Ishikawa (cell line): ENCODE measurements around the gene HOXB4.

Experiments
- CEBPB ChIP-seq: IDR thresholded peaks from 2 replicates; pipeline ENCODE4 v1.6.1; 2012
- CREB1 ChIP-seq: IDR thresholded peaks from 2 replicates; pipeline ENCODE4 v1.6.1; 2012; ENCODE audit warnings: low read depth
- EP300 ChIP-seq: IDR thresholded peaks from 2 replicates; pipeline ENCODE4 v1.6.1; 2012; ENCODE audit warnings: borderline replicate concordance
- FOXM1 ChIP-seq: IDR thresholded peaks from 2 replicates; pipeline ENCODE4 v1.6.1; 2012; ENCODE audit warnings: low read depth, borderline replicate concordance
- NFIC ChIP-seq: IDR thresholded peaks from 2 replicates; pipeline ENCODE4 v1.6.1; 2012
- RAD21 ChIP-seq: IDR thresholded peaks from 2 replicates; pipeline ENCODE4 v1.6.1; 2012; ENCODE audit warnings: low read depth
- TAF1 ChIP-seq: IDR thresholded peaks from 2 replicates; pipeline ENCODE4 v1.6.1; 2012; ENCODE audit warnings: low read depth, mild to moderate bottlenecking
- TEAD4 ChIP-seq: IDR thresholded peaks from 2 replicates; pipeline ENCODE4 v1.6.1; 2012
- YY1 ChIP-seq: IDR thresholded peaks from 2 replicates; pipeline ENCODE4 v1.6.1; 2012; ENCODE audit warnings: low read depth
- TF ChIP-seq, protein P1 (sequence below): IDR thresholded peaks from 2 replicates; pipeline ENCODE4 v1.6.1; 2012; ENCODE audit warnings: low read depth, mild to moderate bottlenecking
- TF ChIP-seq, protein P2 (sequence below): IDR thresholded peaks from 2 replicates; pipeline ENCODE4 v1.6.1; 2012

DNA sequence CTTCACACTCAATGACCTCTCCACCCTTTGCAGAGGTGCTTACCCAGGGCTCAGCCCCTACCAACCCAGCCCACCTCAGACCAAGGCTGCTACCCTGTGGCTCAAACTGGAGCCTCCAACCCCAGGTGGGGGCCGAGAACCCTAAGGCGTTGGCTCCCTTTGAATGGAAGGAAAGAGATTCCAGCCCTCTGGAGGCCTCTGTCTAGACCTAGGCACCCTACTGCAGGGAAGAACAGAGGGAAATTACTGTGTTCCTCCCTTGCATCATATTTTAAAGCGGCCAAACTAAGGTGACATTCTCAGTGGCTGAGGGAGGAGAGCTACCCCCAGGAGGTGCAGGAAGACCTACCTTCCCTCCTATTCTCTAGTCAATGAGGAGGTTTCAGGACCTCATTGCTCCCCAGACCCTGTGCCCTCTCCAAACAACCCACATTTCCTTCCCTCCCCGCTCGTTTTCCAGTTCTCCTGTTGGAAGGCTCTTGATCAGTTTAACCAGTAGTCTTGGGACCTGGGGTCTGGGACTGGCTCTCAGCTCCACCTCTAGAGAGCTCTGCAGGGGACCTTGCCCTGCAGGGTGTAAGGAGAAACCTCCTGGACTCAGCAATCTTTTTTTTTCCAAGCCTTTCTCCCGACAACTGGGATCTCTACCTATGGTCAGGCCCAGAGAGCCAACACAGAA lies 42.5 kb upstream of the HOXB4 start:
- TF ChIP-seq, protein P1, sequence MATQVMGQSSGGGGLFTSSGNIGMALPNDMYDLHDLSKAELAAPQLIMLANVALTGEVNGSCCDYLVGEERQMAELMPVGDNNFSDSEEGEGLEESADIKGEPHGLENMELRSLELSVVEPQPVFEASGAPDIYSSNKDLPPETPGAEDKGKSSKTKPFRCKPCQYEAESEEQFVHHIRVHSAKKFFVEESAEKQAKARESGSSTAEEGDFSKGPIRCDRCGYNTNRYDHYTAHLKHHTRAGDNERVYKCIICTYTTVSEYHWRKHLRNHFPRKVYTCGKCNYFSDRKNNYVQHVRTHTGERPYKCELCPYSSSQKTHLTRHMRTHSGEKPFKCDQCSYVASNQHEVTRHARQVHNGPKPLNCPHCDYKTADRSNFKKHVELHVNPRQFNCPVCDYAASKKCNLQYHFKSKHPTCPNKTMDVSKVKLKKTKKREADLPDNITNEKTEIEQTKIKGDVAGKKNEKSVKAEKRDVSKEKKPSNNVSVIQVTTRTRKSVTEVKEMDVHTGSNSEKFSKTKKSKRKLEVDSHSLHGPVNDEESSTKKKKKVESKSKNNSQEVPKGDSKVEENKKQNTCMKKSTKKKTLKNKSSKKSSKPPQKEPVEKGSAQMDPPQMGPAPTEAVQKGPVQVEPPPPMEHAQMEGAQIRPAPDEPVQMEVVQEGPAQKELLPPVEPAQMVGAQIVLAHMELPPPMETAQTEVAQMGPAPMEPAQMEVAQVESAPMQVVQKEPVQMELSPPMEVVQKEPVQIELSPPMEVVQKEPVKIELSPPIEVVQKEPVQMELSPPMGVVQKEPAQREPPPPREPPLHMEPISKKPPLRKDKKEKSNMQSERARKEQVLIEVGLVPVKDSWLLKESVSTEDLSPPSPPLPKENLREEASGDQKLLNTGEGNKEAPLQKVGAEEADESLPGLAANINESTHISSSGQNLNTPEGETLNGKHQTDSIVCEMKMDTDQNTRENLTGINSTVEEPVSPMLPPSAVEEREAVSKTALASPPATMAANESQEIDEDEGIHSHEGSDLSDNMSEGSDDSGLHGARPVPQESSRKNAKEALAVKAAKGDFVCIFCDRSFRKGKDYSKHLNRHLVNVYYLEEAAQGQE, result no peak
- TF ChIP-seq YY1 (no peak), FOXM1 (no peak), TAF1 (no peak), RAD21 (no peak), EP300 (no peak), CREB1 (no peak), TEAD4 (no peak), CEBPB (no peak), NFIC (no peak)
- TF ChIP-seq, protein P2, sequence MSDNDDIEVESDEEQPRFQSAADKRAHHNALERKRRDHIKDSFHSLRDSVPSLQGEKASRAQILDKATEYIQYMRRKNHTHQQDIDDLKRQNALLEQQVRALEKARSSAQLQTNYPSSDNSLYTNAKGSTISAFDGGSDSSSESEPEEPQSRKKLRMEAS, result no peak
